Uterus (tissue), 2 donors: ENCODE measurements around the gene SEMA6C.

Source experiments
- POLR2A ChIP-seq, 2 donors: fragments of 450-650 bp; IDR thresholded peaks; one replicate each; pipeline ENCODE4 v1.6.1; 2016; ENCODE audit warnings: antibody characterized with exemption in 2 of 2, mild to moderate bottlenecking in 1 of 2, moderate library complexity in 1 of 2
- TF ChIP-seq, protein P1 (sequence below), 4 experiments: fragments of 200-600 bp in 2 of 4; fragments of 450-650 bp in 2 of 4; sonication (generic) in 2 of 4; IDR thresholded peaks; one replicate each; pipeline ENCODE4 v1.5.1; 2016 to 2019; ENCODE audit warnings: antibody characterized with exemption in 4 of 4, mild to moderate bottlenecking in 2 of 4, moderate library complexity in 1 of 4

DNA sequence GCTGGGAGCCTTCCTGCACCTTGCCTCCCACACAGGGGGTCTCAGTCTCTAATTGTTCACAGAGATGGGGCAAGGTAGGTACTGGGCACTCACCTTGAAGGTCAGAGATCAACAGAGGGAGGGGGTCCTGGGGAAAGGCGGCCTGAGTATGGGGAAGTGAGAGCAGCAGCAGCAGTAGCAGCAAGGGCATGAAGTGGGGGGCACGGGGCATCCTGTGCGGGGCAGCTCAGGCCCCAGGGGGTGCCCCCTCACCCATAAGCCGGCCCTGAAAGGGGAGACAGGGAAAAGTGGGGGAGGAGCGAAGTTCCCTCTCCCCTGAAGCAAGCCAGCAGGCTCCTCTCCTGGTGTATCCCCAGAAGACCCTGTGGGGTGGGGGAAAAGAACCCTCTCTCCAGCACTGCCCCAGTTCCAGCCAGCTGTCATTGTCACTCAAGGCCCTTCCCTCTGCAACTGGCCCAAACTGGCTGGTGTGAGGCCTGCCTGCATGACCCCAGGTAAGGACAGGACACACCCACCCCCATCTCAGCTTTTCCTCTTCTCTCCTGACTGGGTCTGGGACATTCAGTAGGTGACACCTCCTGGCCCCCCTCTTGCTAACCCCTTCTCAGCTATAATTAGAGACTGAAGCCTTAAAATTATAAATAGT is 3.9 kb downstream of the SEMA6C start:
- no peak for TF ChIP-seq POLR2A (IDR thresholded peaks at IDR 0.05)
- TF ChIP-seq, protein P1, sequence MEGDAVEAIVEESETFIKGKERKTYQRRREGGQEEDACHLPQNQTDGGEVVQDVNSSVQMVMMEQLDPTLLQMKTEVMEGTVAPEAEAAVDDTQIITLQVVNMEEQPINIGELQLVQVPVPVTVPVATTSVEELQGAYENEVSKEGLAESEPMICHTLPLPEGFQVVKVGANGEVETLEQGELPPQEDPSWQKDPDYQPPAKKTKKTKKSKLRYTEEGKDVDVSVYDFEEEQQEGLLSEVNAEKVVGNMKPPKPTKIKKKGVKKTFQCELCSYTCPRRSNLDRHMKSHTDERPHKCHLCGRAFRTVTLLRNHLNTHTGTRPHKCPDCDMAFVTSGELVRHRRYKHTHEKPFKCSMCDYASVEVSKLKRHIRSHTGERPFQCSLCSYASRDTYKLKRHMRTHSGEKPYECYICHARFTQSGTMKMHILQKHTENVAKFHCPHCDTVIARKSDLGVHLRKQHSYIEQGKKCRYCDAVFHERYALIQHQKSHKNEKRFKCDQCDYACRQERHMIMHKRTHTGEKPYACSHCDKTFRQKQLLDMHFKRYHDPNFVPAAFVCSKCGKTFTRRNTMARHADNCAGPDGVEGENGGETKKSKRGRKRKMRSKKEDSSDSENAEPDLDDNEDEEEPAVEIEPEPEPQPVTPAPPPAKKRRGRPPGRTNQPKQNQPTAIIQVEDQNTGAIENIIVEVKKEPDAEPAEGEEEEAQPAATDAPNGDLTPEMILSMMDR (IDR thresholded peaks at IDR 0.05) = no peak
